SJSA1 (cell line): ENCODE data around the gene GTF2F2. TPM values are rescaled to one million over a fixed set of nuclear protein-coding genes. Genes with fewer than 3 reads are reported as not detected.

Source experiments
- DNase-seq, 2 experiments: peaks; one replicate each; pipeline ENCODE4 v3.0.0-alpha.2; 2015 to 2020; ENCODE audit warnings: low spot score in 2 of 2, low read depth in 1 of 2
- H3K27ac ChIP-seq: fragments of 250-450 bp; sonication (Bioruptor Pico); 2 replicates; pipeline ENCODE4 v1.5.1; 2020; ENCODE audit warnings: mild to moderate bottlenecking, moderate library complexity
- H3K27me3 ChIP-seq: fragments of 250-450 bp; sonication (Bioruptor Pico); replicated peaks from 2 replicates; pipeline ENCODE4 v1.5.1; 2020; ENCODE audit warnings: mild to moderate bottlenecking, moderate library complexity
- H3K36me3 ChIP-seq: fragments of 250-450 bp; sonication (Bioruptor Pico); 2 replicates; pipeline ENCODE4 v1.5.1; 2020; ENCODE audit warnings: mild to moderate bottlenecking
- H3K4me1 ChIP-seq: fragments of 250-450 bp; sonication (Bioruptor Pico); replicated peaks from 2 replicates; pipeline ENCODE4 v1.6.1; 2021; ENCODE audit warnings: mild to moderate bottlenecking
- H3K4me3 ChIP-seq: fragments of 250-450 bp; sonication (Bioruptor Pico); 2 replicates; pipeline ENCODE4 v1.5.1; 2020; ENCODE audit warnings: mild to moderate bottlenecking
- H3K9me3 ChIP-seq: fragments of 250-450 bp; sonication (Bioruptor Pico); replicated peaks from 2 replicates; pipeline ENCODE4 v1.5.1; 2020; ENCODE audit warnings: mild to moderate bottlenecking
- total RNA-seq: library from RNA; depleted of rRNA; stranded (reverse); fragments of >200 nt; shearing (Covaris generic); gene quantifications from 2 replicates; pipeline ENCODE4 v1.2.3, GENCODE V29; 2014

GTF2F2 gene
- total RNA-seq, 1 experiment from 2014 or later: 37.7 TPM

GRCh38 chr13:45303026-45303425 lies 182.7 kb downstream of the GTF2F2 start:
- Histone ChIP-seq H3K36me3 (no peaks in the 10 kb centered on the region), H3K27me3 (no peaks in the 10 kb centered on the region), H3K4me3 (no peak overlapping the region), H3K27ac (no peak overlapping the region), H3K9me3 (no peaks in the 10 kb centered on the region), H3K4me1 (no peaks in the 10 kb centered on the region)
- DNase-seq: no peak

GRCh38 chr13:45303866-45304265 lies 183.6 kb downstream of the GTF2F2 start:
- Histone ChIP-seq H3K9me3 (no peaks in the 10 kb centered on the region), H3K4me3 (no peak overlapping the region), H3K27me3 (no peaks in the 10 kb centered on the region), H3K4me1 (no peaks in the 10 kb centered on the region), H3K27ac (no peak overlapping the region), H3K36me3 (no peaks in the 10 kb centered on the region)
- DNase-seq: no peak

GRCh38 chr13:45305079-45305478 lies 184.8 kb downstream of the GTF2F2 start:
- Histone ChIP-seq H3K27me3 (no peaks in the 10 kb centered on the region), H3K4me3 (no peak overlapping the region), H3K27ac (no peak overlapping the region), H3K36me3 (no peaks in the 10 kb centered on the region), H3K4me1 (no peaks in the 10 kb centered on the region; the same call in 1 of the 2 replicates), H3K9me3 (no peaks in the 10 kb centered on the region)
- DNase-seq: no peak

GRCh38 chr13:45306966-45307365 lies 186.7 kb downstream of the GTF2F2 start:
- no peaks in the 10 kb centered on the region for H3K36me3 ChIP-seq

GRCh38 chr13:45310341-45311131 lies 190.2 kb downstream of the GTF2F2 start:
- no peak overlapping the region for H3K4me3 ChIP-seq

More at GRCh38 chr13:45306966-45307365, 186.7 kb downstream of the GTF2F2 start:
- Histone ChIP-seq H3K27me3 (0 out of 2 replicates have a peak, but pooled peaks cover 6% of the 10 kb centered on the region), H3K4me1 (peaks cover 6% of the 10 kb centered on the region), H3K9me3 (no peaks in the 10 kb centered on the region), H3K4me3 (no peak overlapping the region), H3K27ac (no peak overlapping the region)
- no peak for DNase-seq

GRCh38 chr13:45314822-45315221 lies 194.5 kb downstream of the GTF2F2 start:
- Histone ChIP-seq H3K4me3 (no peak overlapping the region), H3K27me3 (0 out of 2 replicates have a peak, but pooled peaks cover 6% of the 10 kb centered on the region), H3K36me3 (no peaks in the 10 kb centered on the region), H3K27ac (no peak overlapping the region), H3K4me1 (peaks cover 6% of the 10 kb centered on the region; the same call in 1 of the 2 replicates), H3K9me3 (no peaks in the 10 kb centered on the region)
- DNase-seq: no peak

More at GRCh38 chr13:45310341-45311131, 190.2 kb downstream of the GTF2F2 start:
- Histone ChIP-seq H3K27me3 (0 out of 2 replicates have a peak, but pooled peaks cover 6% of the 10 kb centered on the region), H3K36me3 (no peaks in the 10 kb centered on the region), H3K27ac (no peak overlapping the region), H3K9me3 (no peaks in the 10 kb centered on the region), H3K4me1 (peaks cover 6% of the 10 kb centered on the region)
- DNase-seq: no peak

- H3K4me3 ChIP-seq: no peak overlapping the region
- DNase-seq: no peak
- no peak overlapping the region for H3K27ac ChIP-seq
Measured at GRCh38 chr13:45315520-45316167, 195.3 kb downstream of the GTF2F2 start.

GRCh38 chr13:45316338-45316737 lies 196.0 kb downstream of the GTF2F2 start:
- H3K27me3 ChIP-seq: no peaks in the 10 kb centered on the region
- no peaks in the 10 kb centered on the region for H3K4me1 ChIP-seq
- no peaks in the 10 kb centered on the region for H3K36me3 ChIP-seq
- H3K27ac ChIP-seq: no peak overlapping the region
- H3K9me3 ChIP-seq: no peaks in the 10 kb centered on the region
- DNase-seq: no peak
- no peak overlapping the region for H3K4me3 ChIP-seq

More at GRCh38 chr13:45315520-45316167, 195.3 kb downstream of the GTF2F2 start:
- Histone ChIP-seq H3K9me3 (no peaks in the 10 kb centered on the region), H3K27me3 (0 out of 2 replicates have a peak, but pooled peaks cover under 1% of the 10 kb centered on the region), H3K36me3 (no peaks in the 10 kb centered on the region), H3K4me1 (peaks cover 4% of the 10 kb centered on the region; the same call in 1 of the 2 replicates)

- DNase-seq: no peak
- H3K27me3 ChIP-seq: no peaks in the 10 kb centered on the region
- no peak overlapping the region for H3K4me3 ChIP-seq
Measured at GRCh38 chr13:45316996-45317395, 196.7 kb downstream of the GTF2F2 start.

GRCh38 chr13:45320876-45321629 lies 200.7 kb downstream of the GTF2F2 start:
- DNase-seq: no peak
- Histone ChIP-seq H3K27me3 (no peaks in the 10 kb centered on the region), H3K36me3 (no peaks in the 10 kb centered on the region), H3K4me3 (no peak overlapping the region), H3K27ac (no peak overlapping the region), H3K4me1 (peaks cover 10% of the 10 kb centered on the region), H3K9me3 (no peaks in the 10 kb centered on the region)

More at GRCh38 chr13:45316996-45317395, 196.7 kb downstream of the GTF2F2 start:
- Histone ChIP-seq H3K9me3 (no peaks in the 10 kb centered on the region), H3K27ac (no peak overlapping the region), H3K4me1 (no peaks in the 10 kb centered on the region), H3K36me3 (no peaks in the 10 kb centered on the region)

GRCh38 chr13:45325806-45326205 lies 205.5 kb downstream of the GTF2F2 start:
- Histone ChIP-seq H3K4me1 (peaks cover 34% of the 10 kb centered on the region), H3K27me3 (no peaks in the 10 kb centered on the region), H3K4me3 (no peak overlapping the region), H3K36me3 (no peaks in the 10 kb centered on the region), H3K9me3 (no peaks in the 10 kb centered on the region; the same call in 1 of the 2 replicates), H3K27ac (no peak overlapping the region)
- peak; percentile 39 to 50 for DNase-seq

GRCh38 chr13:45327253-45327955 lies 207.1 kb downstream of the GTF2F2 start:
- Histone ChIP-seq H3K4me1 (peaks cover 49% of the 10 kb centered on the region), H3K27ac (no peak overlapping the region), H3K27me3 (no peaks in the 10 kb centered on the region), H3K9me3 (peaks cover 4% of the 10 kb centered on the region; the same call in 1 of the 2 replicates), H3K4me3 (no peak overlapping the region), H3K36me3 (peaks cover 4% of the 10 kb centered on the region; the same call in 1 of the 2 replicates)
- no peak for DNase-seq

GRCh38 chr13:45328661-45329111 lies 208.4 kb downstream of the GTF2F2 start:
- peaks cover 62% of the 10 kb centered on the region for H3K4me1 ChIP-seq

More at GRCh38 chr13:45328661-45329111, 208.4 kb downstream of the GTF2F2 start:
- Histone ChIP-seq H3K27me3 (no peaks in the 10 kb centered on the region), H3K4me3 (no peak overlapping the region), H3K9me3 (peaks cover 4% of the 10 kb centered on the region; the same call in 1 of the 2 replicates), H3K36me3 (peaks cover 10% of the 10 kb centered on the region), H3K27ac (0 out of 2 replicates have a peak overlapping the region, but pooled peaks have one; percentile 1)
- DNase-seq: peak in 1 of 2 experiments; percentile 50
